Iris pigment epithelial cell (primary cell): ENCODE results near the gene DNM3.

Experiments
- DNase-seq: peaks from one replicate; pipeline ENCODE4 v3.0.0-alpha.2; 2011; ENCODE audit warnings: low read depth

DNM3 gene

GRCh38 chr1:172177849-172178248 lies 336.6 kb downstream of the DNM3 start:
- DNase-seq, result no peak

- no peak for DNase-seq
Observed at GRCh38 chr1:172178886-172179285, 337.6 kb downstream of the DNM3 start.

- no peak for DNase-seq
Observed at GRCh38 chr1:172179918-172180317, 338.6 kb downstream of the DNM3 start.

- peak; percentile 74 for DNase-seq
Observed at GRCh38 chr1:172180501-172181285, 339.4 kb downstream of the DNM3 start.

- DNase-seq, result no peak
Observed at GRCh38 chr1:172184506-172185191, 343.4 kb downstream of the DNM3 start.

GRCh38 chr1:172185211-172185610 lies 343.9 kb downstream of the DNM3 start:
- no peak for DNase-seq

- no peak for DNase-seq
Observed at GRCh38 chr1:172185996-172186395, 344.7 kb downstream of the DNM3 start.

GRCh38 chr1:172201572-172201971 lies 360.3 kb downstream of the DNM3 start:
- DNase-seq, result no peak

GRCh38 chr1:172203135-172203823 lies 362.0 kb downstream of the DNM3 start:
- DNase-seq, result peak; percentile 80

GRCh38 chr1:172203902-172204301 lies 362.6 kb downstream of the DNM3 start:
- no peak for DNase-seq

GRCh38 chr1:172206256-172206655 lies 365.0 kb downstream of the DNM3 start:
- DNase-seq, result no peak

GRCh38 chr1:172208635-172209034 lies 367.3 kb downstream of the DNM3 start:
- no peak for DNase-seq

GRCh38 chr1:172211221-172211620 lies 369.9 kb downstream of the DNM3 start:
- DNase-seq, result no peak

- DNase-seq, result no peak
Observed at GRCh38 chr1:172212124-172212523, 370.8 kb downstream of the DNM3 start.

GRCh38 chr1:172215006-172215405 lies 373.7 kb downstream of the DNM3 start:
- DNase-seq, result no peak

GRCh38 chr1:172219966-172220365 lies 378.7 kb downstream of the DNM3 start:
- peak; percentile 0 for DNase-seq

GRCh38 chr1:172220376-172220775 lies 379.1 kb downstream of the DNM3 start:
- DNase-seq, result no peak

- DNase-seq, result no peak
Observed at GRCh38 chr1:172221436-172221835, 380.1 kb downstream of the DNM3 start.

- DNase-seq, result no peak
Observed at GRCh38 chr1:172224871-172225270, 383.6 kb downstream of the DNM3 start.

GRCh38 chr1:172229942-172230341 lies 388.6 kb downstream of the DNM3 start:
- no peak for DNase-seq

GRCh38 chr1:172230526-172230925 lies 389.2 kb downstream of the DNM3 start:
- DNase-seq, result no peak

- no peak for DNase-seq
Observed at GRCh38 chr1:172236958-172237357, 395.7 kb downstream of the DNM3 start.

GRCh38 chr1:172238158-172238557 lies 396.9 kb downstream of the DNM3 start:
- DNase-seq, result no peak
